NT2/D1 (cell line): ENCODE measurements around the gene FREM2.

ENCODE experiments used
- DNase-seq: peaks from one replicate; pipeline ENCODE4 v3.0.0-alpha.2; 2011; ENCODE audit warnings: low read depth, low spot score
- H3K27me3 ChIP-seq: 2 replicates; pipeline ENCODE4 v1.6.0; 2011; ENCODE audit warnings: mild to moderate bottlenecking; ENCODE audit not compliant: insufficient read length, insufficient read depth
- H3K36me3 ChIP-seq: 2 replicates; pipeline ENCODE4 v1.6.1; 2011; ENCODE audit warnings: mild to moderate bottlenecking, low read length, mixed read lengths; ENCODE audit not compliant: insufficient read depth, insufficient read length
- H3K4me1 ChIP-seq: 2 replicates; pipeline ENCODE4 v1.5.1; 2011; ENCODE audit not compliant: insufficient read depth, insufficient read length
- H3K4me3 ChIP-seq: 2 replicates; pipeline ENCODE4 v1.5.1; 2011; ENCODE audit warnings: low read depth; ENCODE audit not compliant: insufficient read length
- H3K9ac ChIP-seq: 2 replicates; pipeline ENCODE4 v1.6.0; 2011; ENCODE audit warnings: low read depth; ENCODE audit not compliant: insufficient read length
- H3K9me3 ChIP-seq: 2 replicates; pipeline ENCODE4 v1.5.1; 2011; ENCODE audit warnings: mild to moderate bottlenecking, low read length; ENCODE audit not compliant: insufficient read depth
- SUZ12 ChIP-seq: IDR thresholded peaks from 2 replicates; pipeline ENCODE4 v1.6.1; 2011; ENCODE audit not compliant: insufficient read length, insufficient read depth; ENCODE audit errors: extremely low read depth
- YY1 ChIP-seq: IDR thresholded peaks from 2 replicates; pipeline ENCODE4 v1.6.1; 2011; ENCODE audit not compliant: insufficient read length, insufficient read depth
- ZNF274 ChIP-seq: IDR thresholded peaks from 2 replicates; pipeline ENCODE4 v1.6.1; 2011; ENCODE audit warnings: mild to moderate bottlenecking, low read depth, low read length

Gene FREM2

GRCh38 chr13:38784036-38784880 is 97.4 kb downstream of the FREM2 start:
- no peak overlapping the region for H3K4me3 ChIP-seq
- no peaks in the 10 kb centered on the region for H3K36me3 ChIP-seq
- H3K9ac ChIP-seq: no peak overlapping the region
- no peaks in the 10 kb centered on the region for H3K9me3 ChIP-seq
- no peaks in the 10 kb centered on the region for H3K4me1 ChIP-seq
- TF ChIP-seq YY1: no peak
- TF ChIP-seq SUZ12: no peak
- TF ChIP-seq ZNF274: no peak
- H3K27me3 ChIP-seq: no peaks in the 10 kb centered on the region
- no peak for DNase-seq

GRCh38 chr13:38785042-38785441 is 98.2 kb downstream of the FREM2 start:
- Histone ChIP-seq H3K9me3 (no peaks in the 10 kb centered on the region), H3K4me1 (no peaks in the 10 kb centered on the region), H3K36me3 (no peaks in the 10 kb centered on the region), H3K27me3 (no peaks in the 10 kb centered on the region), H3K9ac (no peak overlapping the region), H3K4me3 (no peak overlapping the region)
- DNase-seq: no peak
- TF ChIP-seq SUZ12 (no peak), YY1 (no peak), ZNF274 (no peak)

GRCh38 chr13:38785490-38785889 is 98.6 kb downstream of the FREM2 start:
- Histone ChIP-seq H3K36me3 (no peaks in the 10 kb centered on the region), H3K4me3 (no peak overlapping the region), H3K4me1 (no peaks in the 10 kb centered on the region), H3K9ac (no peak overlapping the region), H3K9me3 (no peaks in the 10 kb centered on the region), H3K27me3 (no peaks in the 10 kb centered on the region)
- no peak for TF ChIP-seq ZNF274
- no peak for DNase-seq

- H3K9ac ChIP-seq: no peak overlapping the region
- no peaks in the 10 kb centered on the region for H3K4me1 ChIP-seq
- H3K27me3 ChIP-seq: no peaks in the 10 kb centered on the region
- TF ChIP-seq SUZ12 (no peak), YY1 (no peak), ZNF274 (no peak)
- no peaks in the 10 kb centered on the region for H3K36me3 ChIP-seq
- no peaks in the 10 kb centered on the region for H3K9me3 ChIP-seq
- no peak for DNase-seq
- H3K4me3 ChIP-seq: no peak overlapping the region
Observed at GRCh38 chr13:38787550-38787949, 100.7 kb downstream of the FREM2 start.

GRCh38 chr13:38796890-38797289 is 110.0 kb downstream of the FREM2 start:
- DNase-seq: no peak
- H3K27me3 ChIP-seq: no peaks in the 10 kb centered on the region
- H3K4me1 ChIP-seq: no peaks in the 10 kb centered on the region
- no peak for TF ChIP-seq YY1
- TF ChIP-seq ZNF274: no peak
- no peak for TF ChIP-seq SUZ12
- H3K9ac ChIP-seq: no peak overlapping the region
- H3K4me3 ChIP-seq: no peak overlapping the region
- no peaks in the 10 kb centered on the region for H3K9me3 ChIP-seq
- no peaks in the 10 kb centered on the region for H3K36me3 ChIP-seq

- no peaks in the 10 kb centered on the region for H3K27me3 ChIP-seq
- H3K4me1 ChIP-seq: no peaks in the 10 kb centered on the region
- no peak overlapping the region for H3K9ac ChIP-seq
- H3K4me3 ChIP-seq: no peak overlapping the region
- H3K9me3 ChIP-seq: no peaks in the 10 kb centered on the region
- no peaks in the 10 kb centered on the region for H3K36me3 ChIP-seq
- no peak for TF ChIP-seq YY1
- TF ChIP-seq ZNF274: no peak
- DNase-seq: no peak
Observed at GRCh38 chr13:38803531-38803930, 116.7 kb downstream of the FREM2 start.

GRCh38 chr13:38804061-38804460 is 117.2 kb downstream of the FREM2 start:
- DNase-seq: no peak
- Histone ChIP-seq H3K9me3 (no peaks in the 10 kb centered on the region), H3K9ac (no peak overlapping the region), H3K4me3 (no peak overlapping the region), H3K27me3 (no peaks in the 10 kb centered on the region), H3K36me3 (no peaks in the 10 kb centered on the region), H3K4me1 (no peaks in the 10 kb centered on the region)
- TF ChIP-seq YY1 (no peak), ZNF274 (no peak), SUZ12 (no peak)

- H3K36me3 ChIP-seq: no peaks in the 10 kb centered on the region
- TF ChIP-seq YY1: no peak
- TF ChIP-seq ZNF274: no peak
- TF ChIP-seq SUZ12: no peak
- no peak overlapping the region for H3K4me3 ChIP-seq
- H3K4me1 ChIP-seq: no peaks in the 10 kb centered on the region
- H3K9me3 ChIP-seq: no peaks in the 10 kb centered on the region
- no peak for DNase-seq
- H3K27me3 ChIP-seq: no peaks in the 10 kb centered on the region
- H3K9ac ChIP-seq: no peak overlapping the region
Observed at GRCh38 chr13:38804536-38804935, 117.7 kb downstream of the FREM2 start.
